Endothelial cell of umbilical vein (primary cell): ENCODE measurements around the gene NRBP1.

ENCODE experiments used
- CTCF ChIP-seq, 2 donors: IDR thresholded peaks; 1 replicate in 1 of 2; 2 replicates in 1 of 2; pipeline ENCODE4 v1.5.1; 2011; ENCODE audit warnings: low read length in 2 of 2, mild to moderate bottlenecking in 2 of 2, moderate library complexity in 2 of 2, control low read depth in 1 of 2, inconsistent platforms in 1 of 2, low read depth in 1 of 2; ENCODE audit not compliant: insufficient read depth in 1 of 2; ENCODE audit errors: extremely low read depth in 1 of 2
- FOS ChIP-seq: IDR thresholded peaks from 2 replicates; pipeline ENCODE4 v1.6.1; 2011; ENCODE audit warnings: mild to moderate bottlenecking, low read length, moderate library complexity, borderline replicate concordance; ENCODE audit not compliant: insufficient read depth
- POLR2AphosphoS5 ChIP-seq: IDR thresholded peaks from 2 replicates; pipeline ENCODE4 v1.6.1; 2012; ENCODE audit warnings: low read depth, mild to moderate bottlenecking, control low read depth, low read length, moderate library complexity; ENCODE audit not compliant: insufficient read depth

- no peak for TF ChIP-seq CTCF (IDR thresholded peaks at IDR 0.05; ENCODE audit: extremely low read depth in 1 of 2, insufficient read depth in 1 of 2, low read depth in 1 of 2, low read length in 2 of 2)
- no peak for TF ChIP-seq FOS
- TF ChIP-seq POLR2AphosphoS5 = no peak
Measured at GRCh38 chr2:27489118-27489497, 60.7 kb downstream of the NRBP1 start.
